K562 (cell line): ENCODE results near the gene GDF7.

Experiments used
- BCOR ChIP-seq: fragments of 450-650 bp; IDR thresholded peaks from 2 replicates; pipeline ENCODE4 v1.6.1; 2016
- CTCF ChIP-seq, 3 experiments: IDR thresholded peaks in 2 of 3; conservative IDR thresholded peaks in 1 of 3; 2 replicates each; pipeline ENCODE4 v1.5.1; 2011 to 2012; ENCODE audit warnings: low read length in 3 of 3, mild to moderate bottlenecking in 3 of 3, control low read depth in 2 of 3, improper control_type of control experiment in 1 of 3, inconsistent platforms in 1 of 3, low read depth in 1 of 3, mixed read lengths in 1 of 3, moderate library complexity in 1 of 3; ENCODE audit not compliant: insufficient read depth in 2 of 3
- E4F1 ChIP-seq: fragments of 250-450 bp; sonication (Bioruptor Pico); IDR thresholded peaks from 2 replicates; pipeline ENCODE4 v1.5.0; 2021; ENCODE audit warnings: mild to moderate bottlenecking, borderline replicate concordance
- HBP1 ChIP-seq: fragments of 450-650 bp; formaldehyde crosslinking; IDR thresholded peaks from 2 replicates; pipeline ENCODE4 v1.4.0; 2022; ENCODE audit warnings: missing genetic modification characterization
- POLR2A ChIP-seq: fragments of 450-650 bp; conservative IDR thresholded peaks from 2 replicates; pipeline ENCODE4 v1.6.1; 2016
- POLR2AphosphoS2 ChIP-seq: IDR thresholded peaks from 2 replicates; pipeline ENCODE4 v1.6.1; 2012; ENCODE audit warnings: low read length, improper control_type of control experiment
- YY1 ChIP-seq, 3 experiments: IDR thresholded peaks; 2 replicates each; pipeline ENCODE4 v1.6.1; 2011; ENCODE audit warnings: low read length in 2 of 3, mild to moderate bottlenecking in 2 of 3, moderate library complexity in 2 of 3, borderline replicate concordance in 1 of 3, control low read depth in 1 of 3, low read depth in 1 of 3; ENCODE audit not compliant: insufficient read depth in 3 of 3, insufficient replicate concordance in 2 of 3, control insufficient read depth in 1 of 3, insufficient read length in 1 of 3; ENCODE audit errors: extremely low read depth in 1 of 3

DNA sequence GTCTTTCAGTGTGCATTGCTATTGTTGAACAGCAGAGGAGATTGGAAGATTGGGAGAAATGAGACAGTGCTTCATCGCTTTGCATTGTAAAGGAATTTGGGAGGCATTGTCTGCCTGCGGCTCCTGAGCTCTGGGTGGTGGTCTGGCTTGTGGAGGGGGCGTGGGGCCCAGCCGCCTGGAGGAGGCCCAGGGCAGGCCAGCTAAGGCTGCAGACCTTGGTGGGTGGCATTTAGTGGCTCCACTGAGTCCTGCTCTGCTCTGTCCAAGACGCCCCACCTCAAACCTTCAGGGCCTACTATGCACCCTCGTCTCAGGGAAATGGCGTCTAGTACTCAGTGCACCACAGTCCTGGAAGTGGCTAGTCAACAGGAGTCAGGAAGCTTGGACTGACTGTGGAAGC, 10.4 kb upstream of the GDF7 start:
- TF ChIP-seq YY1 (IDR thresholded peaks at IDR 0.05; ENCODE audit: borderline replicate concordance in 1 of 3, control insufficient read depth in 1 of 3, extremely low read depth in 1 of 3, insufficient read depth in 3 of 3, insufficient read length in 1 of 3, insufficient replicate concordance in 2 of 3, low read depth in 1 of 3, low read length in 2 of 3), result no peak
- TF ChIP-seq HBP1, result no peak
- no peak for TF ChIP-seq CTCF (IDR thresholded peaks at IDR 0.05 in 2 of 3, conservative IDR thresholded peaks at IDR 0.05 in 1 of 3; ENCODE audit: insufficient read depth in 2 of 3, low read depth in 1 of 3, low read length in 3 of 3)
- no peak for TF ChIP-seq POLR2AphosphoS2
- no peak for TF ChIP-seq BCOR
- TF ChIP-seq E4F1 (CRISPR knock-in tag), result no peak
- TF ChIP-seq POLR2A, result no peak
